HG03280 (cell line): ENCODE measurements around the gene SH3RF3.

Experiments used
- ATAC-seq: cut with Tn5 transposase; IDR thresholded peaks from one replicate; pipeline ENCODE4 v1.9.1; 2021; ENCODE audit warnings: mild to moderate bottlenecking, moderate library complexity; ENCODE audit not compliant: unreplicated experiment

Gene SH3RF3

DNA sequence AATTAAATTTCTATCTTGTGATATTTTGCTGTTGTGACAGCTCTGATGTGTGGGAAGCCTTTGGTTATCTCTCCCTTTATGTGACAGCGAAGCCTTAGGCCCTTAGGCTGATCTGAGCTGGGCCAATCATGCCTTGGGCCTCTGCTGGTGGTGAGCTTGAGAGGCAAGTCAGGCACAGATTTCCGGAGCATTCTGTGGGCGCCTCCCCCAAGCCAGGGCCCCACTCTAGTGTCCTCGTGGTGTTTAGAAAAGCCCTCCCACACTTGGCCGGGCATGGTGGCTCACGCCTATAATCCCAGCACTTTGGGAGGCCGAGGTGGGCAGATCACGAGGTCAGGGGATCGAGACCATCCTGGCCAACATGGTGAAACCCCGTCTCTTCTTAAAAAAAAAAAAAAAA lies 239.8 kb downstream of the SH3RF3 start:
- no peak for ATAC-seq

DNA sequence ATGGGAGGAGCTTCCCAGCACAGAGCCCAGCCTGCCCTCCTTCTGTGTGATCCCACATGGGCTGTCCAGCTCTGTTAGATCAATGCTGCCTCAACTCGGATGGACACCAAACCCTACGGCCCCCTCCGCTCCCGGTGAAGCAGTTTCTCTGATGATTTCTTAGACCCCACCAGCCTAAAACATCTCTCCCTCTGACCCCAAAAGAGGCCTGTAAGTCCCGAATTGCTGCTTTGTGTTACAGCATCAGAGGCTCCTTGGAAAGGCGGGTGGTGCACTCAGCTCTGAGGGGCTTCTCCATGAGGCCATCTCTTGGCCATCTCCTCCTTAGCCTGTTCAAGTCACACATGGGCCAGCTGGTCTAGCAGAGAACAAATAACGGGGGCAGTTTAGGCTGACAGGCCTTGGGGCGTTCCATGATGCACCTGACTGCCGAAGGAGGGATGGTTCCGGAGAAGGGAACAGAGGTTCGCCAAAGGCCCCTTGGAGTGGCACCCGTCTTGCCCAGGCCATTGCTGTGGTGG lies 240.7 kb downstream of the SH3RF3 start:
- no peak for ATAC-seq

DNA sequence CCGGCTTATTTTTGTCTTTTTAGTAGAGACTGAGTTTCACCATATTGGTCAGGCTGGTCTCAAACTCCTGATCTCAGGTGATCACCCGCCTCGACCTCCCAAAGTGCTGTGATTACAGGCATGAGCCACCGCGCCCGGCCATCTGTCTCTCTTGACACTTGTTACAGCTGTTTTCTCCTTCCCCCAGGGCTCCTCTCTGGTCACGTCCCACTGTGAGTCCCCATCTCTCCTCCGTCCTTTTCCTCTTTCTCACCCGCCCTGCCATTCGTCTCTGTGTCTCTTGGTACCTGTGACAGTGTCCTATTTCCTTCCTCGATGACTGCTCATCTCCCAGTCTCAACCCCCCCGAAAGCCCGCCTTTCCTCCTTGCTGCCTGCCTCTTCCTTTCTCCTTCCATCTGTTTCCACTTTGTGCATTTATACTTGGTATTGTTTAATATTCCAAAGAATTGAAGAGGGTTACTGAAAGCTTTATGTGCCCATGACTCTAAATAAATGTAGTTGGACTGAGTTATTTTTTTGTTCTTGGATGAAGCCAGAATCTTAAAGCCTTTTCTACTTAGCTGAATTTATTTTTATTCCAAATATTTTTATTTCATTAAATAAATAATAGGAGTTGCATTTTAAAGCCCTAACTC lies 241.5 kb downstream of the SH3RF3 start:
- no peak for ATAC-seq

DNA sequence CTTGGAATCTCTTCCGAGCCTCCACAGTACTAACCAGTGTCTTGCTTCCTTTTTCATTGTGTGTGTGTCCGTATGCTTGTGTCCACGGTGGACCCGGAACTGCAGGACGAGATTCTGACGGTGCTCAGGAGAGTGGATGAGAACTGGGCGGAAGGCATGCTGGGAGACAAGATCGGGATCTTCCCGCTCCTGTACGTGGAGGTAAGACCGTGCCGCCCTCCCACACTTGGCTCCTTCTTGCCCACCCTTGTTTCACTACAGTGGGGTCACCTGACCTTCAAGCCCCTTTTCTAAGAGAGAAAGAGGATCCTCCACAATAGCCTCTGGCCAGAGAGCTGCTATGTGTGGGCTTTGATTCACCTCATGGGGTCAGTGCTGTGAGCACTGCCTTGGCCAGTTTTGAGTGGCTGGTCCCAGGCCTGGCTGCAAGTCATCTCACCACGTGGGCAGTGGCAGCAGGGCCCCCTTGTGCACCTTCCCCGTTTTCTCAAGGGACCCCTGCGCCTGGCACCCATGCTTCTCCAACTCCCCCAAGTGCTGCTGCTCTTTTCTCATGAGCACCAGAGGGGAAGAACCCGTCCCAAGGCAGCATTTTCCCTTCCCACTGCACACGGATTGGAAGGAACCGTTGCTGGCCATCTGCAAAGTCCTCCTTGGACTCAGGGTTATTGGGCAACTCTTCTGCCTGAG lies 242.6 kb downstream of the SH3RF3 start:
- ATAC-seq, result no peak

DNA sequence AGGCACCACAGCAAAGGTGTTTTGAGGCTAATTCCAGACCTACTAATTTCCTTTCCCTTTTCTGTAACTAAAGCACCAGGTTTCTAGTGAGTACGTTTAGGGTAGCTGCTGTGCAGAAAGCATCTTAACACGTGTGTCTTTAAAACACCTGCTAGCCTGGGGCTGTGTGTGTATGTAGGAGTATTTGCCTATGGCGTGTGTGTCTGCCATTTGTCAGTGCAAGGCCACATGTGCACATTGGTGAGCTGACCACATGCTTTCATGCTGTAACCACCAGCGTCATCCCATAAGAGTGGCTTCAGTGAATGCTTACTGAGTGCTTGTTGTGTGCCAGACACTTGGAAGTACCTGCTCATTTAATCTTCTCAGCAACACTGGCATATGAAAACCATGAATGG lies 243.2 kb downstream of the SH3RF3 start:
- no peak for ATAC-seq

DNA sequence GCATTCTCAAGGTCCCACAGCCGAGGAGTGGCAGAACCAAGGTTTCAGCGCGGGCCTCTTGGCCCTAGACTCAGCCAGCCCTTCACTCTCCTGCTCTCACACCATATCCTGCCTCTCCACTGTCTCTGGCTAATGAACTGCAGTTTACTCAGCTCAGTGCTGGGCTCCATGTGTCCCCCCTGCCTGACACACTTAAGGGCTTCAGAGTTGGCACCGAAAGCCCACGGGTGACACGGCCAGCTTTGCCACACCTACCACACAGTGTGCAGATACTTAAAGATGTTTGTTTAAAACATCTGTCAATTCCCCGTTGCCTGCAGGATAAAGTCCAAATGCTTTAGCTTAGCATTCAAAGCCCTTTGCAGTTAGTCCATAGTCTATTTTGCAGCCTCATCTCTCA lies 243.6 kb downstream of the SH3RF3 start:
- ATAC-seq, result no peak

DNA sequence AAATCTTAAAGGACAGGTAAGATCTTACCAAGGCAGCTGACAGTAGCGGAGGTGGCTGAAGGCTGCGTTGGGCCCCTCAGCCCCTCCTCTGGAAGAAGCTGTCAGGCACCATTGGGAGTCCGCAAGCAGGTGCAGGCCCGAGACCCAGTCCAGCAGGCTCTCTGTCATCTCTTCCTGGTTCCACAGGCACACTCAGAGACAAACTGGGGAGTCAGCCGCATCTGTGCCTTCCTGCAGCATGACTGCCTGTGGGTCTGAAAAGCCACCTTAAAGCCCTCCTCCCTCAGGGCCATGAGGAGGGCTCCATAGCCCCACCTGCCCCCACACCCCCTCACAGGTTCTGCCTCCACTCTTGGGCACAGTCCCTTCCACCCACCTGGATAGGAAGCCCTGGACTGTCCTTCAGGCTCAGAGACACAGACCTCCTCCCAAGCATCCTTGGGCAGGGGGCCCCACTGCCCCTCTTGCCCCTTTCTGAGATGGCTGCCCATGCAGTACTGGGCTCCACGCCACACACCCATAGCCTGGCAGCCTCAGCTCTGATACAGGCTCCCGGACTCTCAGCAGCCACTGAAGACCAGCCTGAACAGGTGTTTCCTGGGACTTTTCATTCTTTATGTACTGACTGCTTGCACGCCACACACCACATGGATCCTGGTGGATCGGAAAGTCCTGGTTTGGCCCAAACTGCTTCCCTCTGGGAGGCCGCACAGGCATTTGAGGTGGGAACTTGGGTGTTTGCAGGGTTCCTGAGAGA lies 245.0 kb downstream of the SH3RF3 start:
- no peak for ATAC-seq

DNA sequence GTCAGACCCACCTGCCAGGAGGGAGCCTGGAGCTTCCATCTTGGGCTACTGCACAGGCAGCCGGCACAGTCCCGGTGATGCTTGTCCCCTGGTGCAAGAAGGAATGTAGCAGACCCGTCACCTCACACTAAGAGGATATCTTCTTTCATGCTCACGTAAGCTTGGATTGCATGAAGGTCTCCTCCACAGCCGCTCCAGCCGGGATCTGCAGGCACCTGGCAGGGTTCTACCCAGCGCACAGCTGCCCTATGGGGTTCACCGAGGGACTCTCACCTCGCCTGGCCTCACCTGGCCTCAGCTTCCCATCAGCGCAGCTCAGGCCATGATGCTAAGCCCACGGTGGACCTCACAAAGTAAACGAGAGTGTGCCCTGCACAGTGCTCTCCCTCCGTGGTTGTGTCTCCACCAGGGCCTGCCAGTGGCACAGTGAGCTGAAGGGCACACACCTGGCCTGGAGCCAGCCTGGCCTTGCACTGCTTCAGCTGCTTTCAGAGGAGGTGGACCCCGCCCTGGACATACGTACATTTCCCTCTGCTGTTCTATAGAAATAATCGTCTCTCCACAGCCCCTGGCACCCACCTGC lies 245.6 kb downstream of the SH3RF3 start:
- ATAC-seq, result no peak

DNA sequence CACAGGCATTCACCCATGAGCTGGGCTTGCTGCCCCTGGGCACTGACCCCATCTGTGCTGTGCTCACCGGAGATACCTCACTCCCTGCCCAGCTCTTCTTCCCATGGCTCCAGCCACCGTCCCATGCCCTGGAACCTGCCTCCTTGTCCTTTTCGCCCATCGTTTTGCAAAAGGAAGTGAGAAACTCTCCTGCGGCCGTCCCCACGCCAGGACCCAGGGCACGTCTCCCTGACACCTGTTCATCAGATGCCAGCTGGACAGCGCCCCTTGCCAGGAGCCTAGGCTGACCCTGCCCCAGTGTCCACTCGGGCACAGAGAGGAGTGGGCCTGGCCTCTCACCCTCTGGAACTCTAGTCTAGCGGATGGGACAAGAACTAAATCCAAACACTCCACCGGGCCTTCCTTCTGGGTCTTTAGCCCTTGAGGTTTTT lies 246.1 kb downstream of the SH3RF3 start:
- ATAC-seq, result no peak

DNA sequence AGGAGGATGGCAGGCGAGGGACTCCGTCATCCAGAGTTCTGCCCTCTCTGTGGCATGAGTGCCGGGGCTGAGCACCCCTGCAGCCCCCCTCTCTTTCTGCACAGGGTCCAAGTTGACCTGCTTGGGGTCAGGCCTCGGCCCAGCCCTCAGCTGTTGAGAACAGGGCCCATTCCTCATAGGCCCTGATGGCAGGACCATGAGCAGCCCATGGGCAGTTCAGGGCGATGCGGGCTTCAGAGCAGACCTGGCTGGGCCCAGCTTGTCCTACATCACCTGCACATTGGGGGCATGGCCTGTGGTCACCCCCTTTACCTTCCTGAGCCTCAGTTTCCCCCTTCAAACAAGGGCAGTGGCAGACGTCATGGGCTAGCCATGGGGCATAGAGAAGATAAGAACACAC lies 246.7 kb downstream of the SH3RF3 start:
- ATAC-seq, result no peak

DNA sequence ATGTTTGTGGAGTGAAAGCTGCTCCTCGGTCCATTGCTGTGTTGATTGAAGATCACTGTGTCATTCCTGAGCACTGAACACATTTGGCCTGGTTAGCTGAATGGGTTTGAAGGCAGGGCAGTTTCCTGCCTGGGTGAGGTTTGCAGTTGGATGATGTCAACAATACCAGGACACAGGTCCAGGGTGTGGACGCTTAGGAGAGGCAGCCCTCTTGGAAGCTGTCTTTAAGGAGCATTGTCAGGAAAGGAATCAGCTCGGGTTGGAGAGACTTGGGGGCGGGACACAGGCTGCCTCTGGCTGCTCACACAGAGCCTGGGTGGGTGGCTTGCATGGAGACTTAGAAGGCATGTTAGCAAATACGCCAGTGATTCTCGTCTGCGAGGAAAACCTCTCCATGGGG lies 247.1 kb downstream of the SH3RF3 start:
- ATAC-seq, result no peak

DNA sequence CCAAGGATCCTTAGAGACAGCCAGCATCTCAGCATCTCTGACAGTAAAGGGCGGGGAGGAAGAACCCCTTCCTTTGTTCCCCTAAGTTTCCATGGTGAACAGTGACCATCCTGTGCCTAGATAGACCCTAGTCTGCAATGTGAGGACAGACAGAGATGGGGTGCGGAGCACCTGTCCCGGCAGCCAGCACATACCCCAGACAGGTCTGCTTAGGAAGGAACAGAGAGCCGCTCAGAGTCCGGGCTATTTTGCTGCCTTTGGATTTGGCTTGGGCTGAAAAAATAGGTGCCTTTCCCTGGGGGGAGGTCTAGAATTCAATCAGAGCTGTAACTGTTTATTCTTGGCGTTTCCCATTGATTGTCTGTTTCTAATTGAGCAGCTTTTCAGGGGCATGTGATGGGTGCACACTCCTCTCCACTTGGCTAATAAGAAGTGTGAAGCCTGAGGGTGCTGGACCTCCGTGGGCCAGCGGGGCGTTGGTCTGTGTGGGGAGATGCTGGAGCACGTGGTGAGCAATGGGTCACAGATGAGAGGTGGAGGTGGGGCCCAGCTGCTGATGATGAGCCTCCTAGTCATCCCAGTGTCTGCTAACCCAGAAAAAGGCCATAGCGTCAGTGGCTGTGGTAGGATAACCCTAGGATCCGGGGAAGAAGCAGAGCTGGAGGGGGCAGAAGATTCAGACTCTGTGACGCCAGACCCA lies 247.9 kb downstream of the SH3RF3 start:
- no peak for ATAC-seq

DNA sequence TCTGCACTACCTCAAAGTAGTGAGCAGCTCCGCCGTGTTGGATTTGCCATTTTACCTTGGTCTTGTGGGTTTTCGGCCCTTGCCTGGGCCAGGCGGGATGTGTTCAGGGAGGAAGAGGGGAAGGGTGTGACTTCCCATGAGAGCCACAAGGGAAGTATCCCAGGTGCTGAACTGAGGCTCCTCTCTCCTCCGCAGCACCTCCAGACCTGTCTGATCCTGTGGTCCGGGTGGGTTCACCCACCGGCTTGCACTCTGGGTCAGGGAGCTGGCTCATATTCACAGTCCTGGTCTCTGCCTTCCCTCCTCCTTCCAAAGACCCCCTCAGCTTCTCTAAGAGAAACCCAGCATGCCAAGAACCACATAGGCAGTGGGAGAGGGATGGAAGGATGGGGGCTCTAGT lies 249.0 kb downstream of the SH3RF3 start:
- no peak for ATAC-seq

DNA sequence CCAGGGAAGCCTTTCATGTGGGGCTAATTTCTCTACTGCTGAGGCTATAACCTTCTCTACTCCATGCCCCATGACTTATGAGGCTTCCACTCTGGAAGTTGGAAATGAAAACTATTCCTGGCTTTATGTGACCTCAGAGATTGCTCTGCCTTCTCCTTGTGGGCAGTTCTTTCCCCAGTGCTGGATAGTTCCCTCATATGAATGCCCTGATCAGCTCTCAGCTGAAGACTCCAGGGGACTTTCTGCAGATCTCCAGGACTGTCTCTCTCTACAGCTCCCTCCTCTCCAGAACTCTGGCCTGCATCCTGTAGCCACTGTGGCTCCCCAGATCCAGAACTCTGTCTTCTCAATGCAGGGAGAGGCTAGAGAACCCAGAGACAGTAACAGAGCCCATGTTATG lies 249.7 kb downstream of the SH3RF3 start:
- ATAC-seq, result no peak

DNA sequence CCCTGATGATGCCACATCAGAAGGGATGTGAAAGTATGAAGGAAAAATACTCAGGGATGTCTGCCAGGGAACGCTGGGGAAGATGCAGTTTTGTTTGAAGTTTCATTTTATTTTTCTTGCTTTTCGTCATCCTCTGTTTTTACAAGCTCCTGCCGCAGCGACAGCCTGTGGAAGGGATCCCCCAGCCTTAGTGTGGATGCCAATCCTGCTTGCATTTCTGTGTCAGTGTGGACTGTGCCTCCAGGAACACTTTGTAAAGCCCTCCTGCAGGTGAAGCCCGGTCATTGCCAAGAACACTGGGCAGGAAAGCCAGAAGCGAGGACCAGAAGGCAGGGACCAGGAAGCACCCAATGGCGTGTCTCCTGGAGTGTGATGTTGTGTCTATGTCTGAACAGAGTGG lies 250.5 kb downstream of the SH3RF3 start:
- ATAC-seq, result no peak

DNA sequence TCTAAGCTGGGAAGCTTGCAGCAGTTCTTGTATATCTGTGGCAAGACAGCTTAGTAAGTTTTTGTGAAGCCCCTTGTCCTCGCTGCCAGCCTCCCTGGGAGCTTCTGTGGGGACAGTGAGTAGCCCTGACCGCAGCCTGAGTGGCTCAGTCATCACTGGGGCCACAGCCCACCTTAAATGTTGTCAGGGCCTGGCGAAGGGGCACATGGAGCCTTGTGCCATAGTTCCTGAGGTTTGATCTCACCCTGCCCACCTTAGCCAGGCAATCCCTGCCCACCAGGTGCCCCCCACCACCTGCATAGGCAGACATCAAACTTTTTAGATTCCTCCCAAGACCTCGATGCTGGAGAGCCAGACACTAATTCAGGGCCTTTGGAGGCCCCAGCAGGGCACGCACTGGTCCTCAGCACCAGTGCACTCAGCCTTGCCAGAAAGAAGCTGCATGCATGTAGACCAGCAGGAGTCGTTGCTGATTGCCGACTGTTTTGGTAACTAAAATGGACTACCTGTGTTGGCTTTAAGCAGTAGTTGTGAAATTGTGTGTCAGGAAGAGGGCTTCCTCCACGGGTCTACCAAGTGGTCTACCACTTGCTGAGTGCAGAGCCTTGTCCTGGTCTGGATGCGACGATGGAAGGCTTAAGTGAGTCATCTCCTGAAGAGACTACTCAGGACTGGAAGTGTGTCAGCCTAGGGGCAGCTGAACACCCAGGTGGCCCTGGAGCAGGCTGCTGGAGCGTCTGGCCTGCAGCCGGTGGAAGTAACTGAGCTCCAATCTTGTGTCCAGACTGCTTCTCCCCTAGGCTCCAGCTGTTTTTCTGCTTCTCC lies 251.7 kb downstream of the SH3RF3 start:
- no peak for ATAC-seq

DNA sequence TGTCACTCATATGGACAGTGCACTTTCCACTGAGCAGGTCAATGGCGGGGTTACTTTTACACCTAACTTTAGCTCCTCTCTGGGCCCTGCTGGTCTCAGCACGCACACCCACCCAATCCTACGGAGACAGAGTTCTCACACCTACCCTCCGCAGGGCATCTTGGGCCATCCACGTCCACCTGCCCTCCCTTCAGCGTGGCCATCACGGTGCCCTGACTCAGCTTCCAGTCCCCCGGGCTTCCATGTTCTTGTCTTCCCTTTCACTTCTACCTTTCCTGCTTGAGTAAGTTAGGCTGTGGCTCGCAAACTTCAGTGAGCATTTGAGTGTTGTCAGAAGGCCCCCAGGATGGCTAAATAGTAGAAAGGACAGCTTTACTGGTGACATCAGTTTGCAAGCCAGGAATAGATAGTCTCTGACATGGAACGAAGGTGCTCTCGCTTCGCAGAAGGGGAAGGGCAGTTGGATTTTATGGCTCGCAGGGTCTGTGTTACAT lies 252.4 kb downstream of the SH3RF3 start:
- ATAC-seq, result no peak

DNA sequence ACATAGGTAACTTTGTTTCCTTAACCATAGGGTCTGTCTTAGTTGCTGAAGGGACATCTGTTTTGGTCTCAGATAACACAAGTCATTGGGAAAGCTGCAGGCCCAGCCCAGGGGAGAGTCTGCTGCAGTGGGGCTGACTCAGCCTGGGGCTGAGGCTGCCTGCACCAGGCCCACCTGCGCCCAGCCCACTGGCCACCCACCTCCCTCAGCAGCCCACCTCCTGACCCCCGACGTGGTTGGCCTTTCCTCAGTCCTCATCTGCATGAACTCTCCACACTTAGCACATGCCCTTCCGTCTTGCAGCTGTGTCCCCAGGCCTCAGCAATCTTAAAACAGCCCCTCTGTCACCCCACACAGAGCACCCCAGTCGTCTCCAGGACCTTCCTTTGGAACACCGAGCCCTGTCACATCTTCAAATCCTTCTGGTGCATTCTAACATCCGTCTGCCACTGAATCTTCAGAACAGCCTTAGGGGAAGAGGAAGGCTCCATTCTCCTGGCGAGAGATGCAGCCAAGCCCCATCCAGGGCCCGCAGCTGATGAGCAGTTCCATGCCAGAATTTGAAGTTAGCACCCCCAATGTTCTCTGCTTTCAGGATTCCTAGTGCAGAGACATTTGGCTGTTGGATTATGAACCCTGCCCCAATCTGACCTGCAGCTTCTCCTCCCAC lies 253.4 kb downstream of the SH3RF3 start:
- ATAC-seq, result no peak

DNA sequence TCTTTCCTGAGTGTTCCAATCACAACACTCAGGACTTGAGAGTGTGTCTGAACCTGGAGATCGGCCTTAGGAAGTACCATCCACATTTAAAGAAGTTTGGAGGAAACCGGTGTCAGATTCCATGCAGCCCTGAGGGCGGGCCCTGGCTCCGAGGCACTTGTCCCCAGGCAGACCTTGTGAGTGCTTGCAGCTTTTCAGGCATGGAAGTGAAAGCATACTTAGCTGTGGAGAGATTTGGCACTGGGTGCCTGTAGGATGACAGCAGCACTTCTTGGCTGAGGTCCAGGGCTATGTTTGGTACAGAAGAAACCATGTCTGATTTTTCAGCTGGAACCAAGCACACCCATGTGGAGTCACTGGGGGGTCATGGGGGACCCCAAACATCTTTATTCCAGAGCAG lies 253.9 kb downstream of the SH3RF3 start:
- no peak for ATAC-seq
